Skin of body (tissue), 2 donors: ENCODE results near the gene SCML1. TPM values are rescaled to one million over a fixed set of nuclear protein-coding genes. Genes with fewer than 3 reads are reported as not detected.
"Not testable (repeated sequence)": the region's sequence is repeated elsewhere in the genome, so short reads cannot be mapped to it uniquely, and the experiment has no call there.

Source experiments
- DNase-seq: peaks from one replicate; lab custom pipeline; 2025; lab: John Stamatoyannopoulos, UW
- total RNA-seq: library from RNA; depleted of rRNA; stranded (reverse); fragments of >200 nt; gene quantifications from one replicate; pipeline ENCODE4 v1.2.3, GENCODE V29; 2014

SCML1 gene
- total RNA-seq, 1 donor from 2014 or later = 10.1 TPM

- no peak for DNase-seq
Observed at GRCh38 chrX:17738737-17739535, 1.6 kb downstream of the SCML1 start.

DNA sequence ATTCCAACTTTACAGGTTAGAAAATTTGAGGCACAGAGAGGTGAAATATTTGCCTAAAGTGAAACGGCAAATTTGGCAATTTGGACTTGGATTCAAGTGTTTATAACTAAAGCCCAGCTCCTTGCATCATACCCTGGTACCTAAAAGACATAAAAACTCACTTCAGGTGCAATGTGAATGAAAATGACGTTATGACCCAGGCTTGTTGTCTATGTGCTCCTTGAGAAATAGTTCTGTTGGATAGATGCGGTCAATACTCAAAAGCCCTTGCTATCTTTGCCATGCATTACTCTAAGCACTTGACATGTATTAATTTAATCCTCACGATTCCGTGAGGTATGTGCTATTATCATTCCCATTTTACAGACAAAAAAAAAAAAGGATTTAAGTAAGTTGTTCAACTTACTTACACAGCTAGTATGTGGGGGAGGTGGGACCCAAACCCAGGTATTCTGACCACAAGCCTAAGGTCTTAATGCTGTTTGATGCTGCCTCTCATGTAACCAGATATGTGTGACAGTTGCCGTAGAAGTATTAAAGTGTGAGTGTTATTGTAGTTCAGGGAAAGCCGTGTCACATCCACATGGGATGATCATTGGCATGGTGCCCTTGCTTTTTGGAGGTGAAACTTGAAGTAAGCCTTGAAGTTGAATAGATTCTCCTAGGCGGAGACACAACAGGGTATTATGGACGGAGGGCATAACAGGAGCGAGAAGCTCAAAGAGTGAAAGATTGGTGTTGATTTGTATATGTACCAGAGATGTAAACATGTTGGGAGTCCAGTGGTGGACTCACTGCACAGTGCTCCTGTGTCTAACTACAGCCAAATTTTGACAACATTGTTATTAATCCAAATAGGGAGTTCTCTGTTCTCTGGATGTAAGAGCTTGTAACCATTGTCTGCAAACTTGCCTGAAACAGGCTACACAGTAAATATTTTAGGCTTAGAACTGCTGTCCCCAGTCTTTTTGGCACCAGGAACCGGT is 3.1 kb downstream of the SCML1 start:
- DNase-seq = no peak

DNA sequence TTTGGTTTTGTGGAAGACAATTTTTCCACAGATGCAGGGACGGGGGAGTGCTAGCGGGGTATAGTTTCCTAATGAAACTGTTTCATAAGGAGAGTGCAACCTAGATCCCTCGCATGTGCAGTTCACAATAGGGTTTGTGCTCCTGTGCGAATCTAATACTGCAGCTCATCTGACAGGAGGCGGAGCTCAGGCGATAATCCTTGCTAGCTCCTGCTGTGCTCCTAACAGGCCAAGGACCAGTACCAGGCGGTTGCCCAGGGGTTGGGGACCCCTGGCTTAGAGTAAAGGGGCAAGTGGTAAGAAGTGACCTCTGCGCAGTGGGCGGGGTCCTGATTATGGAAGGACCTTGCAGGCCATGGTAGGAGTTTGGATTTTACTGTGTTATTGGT is 3.8 kb downstream of the SCML1 start:
- DNase-seq = no peak

DNA sequence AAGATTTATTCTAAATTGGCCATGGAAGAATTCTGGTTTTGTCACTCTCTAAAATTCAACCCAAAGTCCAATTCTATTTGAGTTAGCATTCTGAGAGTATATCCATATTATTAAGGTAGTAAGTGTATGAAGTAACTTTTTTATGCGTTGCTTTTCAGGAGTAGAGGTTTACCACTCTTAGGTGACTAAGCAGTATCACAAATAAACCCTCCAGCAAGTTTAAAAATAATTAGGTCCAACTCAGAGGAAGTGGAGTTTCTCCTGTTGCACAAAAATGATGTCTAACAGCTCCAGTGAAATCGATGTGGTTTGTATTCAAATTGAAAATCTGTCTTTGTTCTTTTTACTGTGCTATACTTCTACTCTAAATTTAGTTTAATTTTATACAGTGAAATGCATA is 6.6 kb downstream of the SCML1 start:
- DNase-seq = no peak

DNA sequence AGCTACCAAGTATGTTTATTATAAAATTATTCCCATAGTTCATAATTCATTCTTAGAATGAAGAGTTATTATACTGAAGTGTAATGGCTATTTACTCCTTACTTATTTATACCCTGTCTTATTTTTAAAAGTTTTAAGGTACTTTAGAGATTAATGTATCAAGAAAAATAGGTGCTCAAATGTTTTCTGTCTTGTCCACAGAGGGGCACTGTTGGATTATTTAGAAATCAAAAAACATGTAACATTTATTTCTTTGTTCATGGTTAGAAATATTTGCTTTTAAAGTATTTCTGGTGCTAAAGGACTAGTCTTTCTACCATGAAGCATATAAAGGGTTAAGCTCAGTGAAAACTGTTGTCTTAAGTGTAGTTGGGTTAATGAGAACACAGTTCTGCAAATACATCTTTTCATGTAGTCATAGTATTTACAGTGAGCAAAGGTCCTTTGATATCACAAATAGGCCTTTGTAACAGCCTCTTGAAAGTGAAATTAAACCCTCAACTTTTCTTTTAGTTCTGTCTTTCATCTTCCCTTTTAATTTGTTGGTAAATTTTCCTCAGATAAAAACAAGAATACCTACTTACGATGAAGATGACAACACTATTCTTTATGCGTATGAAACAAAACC is 7.7 kb downstream of the SCML1 start:
- no peak for DNase-seq

GRCh38 chrX:17747692-17748091 is 10.4 kb downstream of the SCML1 start:
- DNase-seq = no peak

DNA sequence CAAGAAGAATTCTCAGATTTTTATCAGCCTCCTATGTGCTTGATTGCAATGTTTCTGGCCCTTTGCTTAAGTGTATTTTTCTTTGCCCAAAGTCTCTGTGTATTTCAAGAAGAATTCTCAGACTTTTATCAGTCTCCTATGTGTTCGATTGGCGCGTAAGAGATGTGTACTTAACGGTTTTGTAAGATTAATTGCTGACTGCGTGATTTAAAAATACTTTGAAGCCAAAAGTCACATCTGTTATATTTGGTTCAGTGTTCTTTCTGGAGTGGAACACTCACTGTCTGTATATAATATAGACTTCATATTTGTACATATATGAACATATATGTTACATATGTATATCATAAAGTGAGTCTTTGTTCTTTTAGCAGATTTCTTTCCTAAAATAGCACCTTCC is 11.4 kb downstream of the SCML1 start:
- DNase-seq = no peak

GRCh38 chrX:17750436-17750835 is 13.1 kb downstream of the SCML1 start:
- DNase-seq = no peak

GRCh38 chrX:17758382-17758781 is 21.1 kb downstream of the SCML1 start:
- no peak for DNase-seq

DNA sequence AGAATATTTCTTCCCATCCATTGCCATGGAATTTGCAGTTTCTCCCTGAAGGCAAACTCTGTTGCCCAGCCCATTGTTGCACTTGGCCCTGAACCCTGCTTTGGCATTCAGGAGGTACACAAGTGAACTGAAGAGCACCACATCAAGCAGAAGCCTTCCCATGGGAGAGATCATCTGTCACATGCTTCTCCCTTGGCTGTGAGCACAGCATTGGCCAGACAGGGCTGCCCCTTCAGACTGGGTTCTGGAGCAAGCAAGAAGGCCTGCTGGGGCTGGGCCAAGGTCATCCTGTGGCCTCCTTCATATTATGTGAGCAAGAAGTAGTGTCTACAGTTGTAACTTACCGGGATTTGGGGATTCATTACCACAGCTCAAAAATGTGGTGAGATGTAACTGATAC is 22.7 kb downstream of the SCML1 start:
- no peak for DNase-seq

- DNase-seq = no peak
Observed at GRCh38 chrX:17767734-17768133, 30.4 kb downstream of the SCML1 start.

DNA sequence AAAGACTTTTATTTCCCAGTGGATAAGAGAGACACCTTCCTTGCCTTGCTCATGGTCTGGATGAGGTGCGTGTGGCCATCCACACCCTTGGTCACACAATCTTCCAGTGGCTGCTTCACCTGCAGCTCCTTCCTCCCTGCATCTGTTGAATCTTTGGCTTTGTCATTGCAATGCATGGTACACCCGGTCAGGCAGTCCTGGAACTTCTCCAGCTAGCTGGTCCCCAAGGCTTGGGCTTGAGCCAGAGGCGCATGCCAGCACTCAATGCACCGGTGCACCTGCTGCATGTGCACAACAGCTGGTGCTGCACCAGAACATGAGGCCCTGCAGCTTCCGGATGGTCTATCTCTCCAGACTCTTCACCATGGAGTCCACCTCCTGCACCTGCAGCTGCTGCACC is 31.7 kb downstream of the SCML1 start:
- DNase-seq = no peak

DNA sequence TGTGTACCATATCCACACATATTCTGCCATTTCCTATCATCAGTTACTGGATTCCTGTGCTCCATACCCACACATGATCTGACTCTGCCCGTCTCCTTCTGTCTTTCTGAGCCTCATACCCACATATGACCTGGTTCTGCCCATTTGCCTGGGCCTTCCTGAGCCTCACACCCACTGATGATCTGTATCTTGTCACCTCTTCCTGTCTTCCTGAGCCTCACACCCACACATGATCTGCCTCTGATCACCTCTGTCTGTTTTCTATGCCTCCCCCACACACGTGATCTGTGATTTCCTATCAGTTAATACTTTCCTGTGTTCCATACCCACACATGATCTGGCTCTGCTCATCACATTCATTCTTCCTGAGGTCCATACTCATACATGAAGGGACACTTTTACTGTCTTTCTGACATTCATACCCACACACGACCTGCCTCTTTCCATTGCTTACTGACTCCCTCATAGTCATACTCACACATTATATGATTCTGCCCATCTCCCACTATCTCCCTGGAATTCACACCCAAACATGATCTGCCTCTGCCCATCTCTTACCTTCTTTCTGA is 32.5 kb downstream of the SCML1 start:
- no peak for DNase-seq

GRCh38 chrX:17773221-17773876 is 36.1 kb downstream of the SCML1 start:
- DNase-seq = no peak

- no peak for DNase-seq
Observed at GRCh38 chrX:17774053-17774452, 36.8 kb downstream of the SCML1 start.

- no peak for DNase-seq
Observed at GRCh38 chrX:17778997-17779396, 41.7 kb downstream of the SCML1 start.

- no peak for DNase-seq
Observed at GRCh38 chrX:17779434-17779833, 42.1 kb downstream of the SCML1 start.

DNA sequence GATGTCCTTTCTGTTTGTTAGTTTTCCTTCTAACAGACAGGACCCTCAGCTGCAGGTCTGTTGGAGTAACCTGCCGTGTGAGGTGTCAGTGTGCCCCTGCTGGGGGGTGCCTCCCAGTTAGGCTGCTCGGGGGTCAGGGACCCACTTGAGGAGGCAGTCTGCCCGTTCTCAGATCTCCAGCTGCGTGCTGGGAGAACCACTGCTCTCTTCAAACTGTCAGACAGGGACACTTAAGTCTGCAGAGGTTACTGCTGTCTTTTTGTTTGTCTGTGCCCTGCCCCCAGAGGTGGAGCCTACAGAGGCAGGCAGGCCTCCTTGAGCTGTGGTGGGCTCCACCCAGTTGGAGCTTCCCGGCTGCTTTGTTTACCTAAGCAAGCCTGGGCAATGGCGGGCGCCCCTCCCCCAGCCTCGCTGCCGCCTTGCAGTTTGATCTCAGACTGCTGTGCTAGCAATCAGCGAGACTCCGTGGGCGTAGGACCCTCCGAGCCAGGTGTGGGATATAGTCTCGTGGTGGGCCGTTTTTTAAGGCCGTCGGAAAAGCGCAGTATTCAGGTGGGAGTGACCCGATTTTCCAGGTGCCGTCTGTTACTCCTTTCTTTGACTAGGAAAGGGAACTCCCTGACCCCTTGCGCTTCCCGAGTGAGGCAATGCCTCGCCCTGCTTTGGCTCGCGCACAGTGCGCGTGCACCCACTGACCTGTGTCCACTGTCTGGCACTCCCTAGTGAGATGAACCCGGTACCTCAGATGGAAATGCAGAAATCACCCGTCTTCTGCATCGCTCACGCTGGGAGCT is 49.5 kb downstream of the SCML1 start:
- not testable (repeated sequence) for DNase-seq

DNA sequence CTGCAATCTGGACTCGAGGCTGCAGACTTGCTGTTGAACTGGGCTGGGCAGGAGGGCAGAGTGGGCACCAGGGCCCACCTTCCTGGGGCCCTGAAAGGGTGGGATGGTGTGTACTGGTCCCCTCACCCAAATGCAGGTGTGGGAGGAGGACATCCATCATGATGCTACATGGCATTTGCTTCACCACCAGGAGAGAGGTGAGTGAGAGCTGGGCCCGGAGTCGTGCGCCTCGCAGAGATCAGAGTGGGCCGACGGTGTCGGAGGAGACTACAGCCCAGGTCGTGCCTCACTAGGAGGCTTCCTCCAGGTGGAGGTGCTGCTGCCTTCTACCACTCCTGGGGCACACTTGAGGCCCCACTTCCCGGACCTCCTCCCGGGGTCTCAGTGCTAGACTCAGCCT is 50.3 kb downstream of the SCML1 start:
- DNase-seq = no peak

DNA sequence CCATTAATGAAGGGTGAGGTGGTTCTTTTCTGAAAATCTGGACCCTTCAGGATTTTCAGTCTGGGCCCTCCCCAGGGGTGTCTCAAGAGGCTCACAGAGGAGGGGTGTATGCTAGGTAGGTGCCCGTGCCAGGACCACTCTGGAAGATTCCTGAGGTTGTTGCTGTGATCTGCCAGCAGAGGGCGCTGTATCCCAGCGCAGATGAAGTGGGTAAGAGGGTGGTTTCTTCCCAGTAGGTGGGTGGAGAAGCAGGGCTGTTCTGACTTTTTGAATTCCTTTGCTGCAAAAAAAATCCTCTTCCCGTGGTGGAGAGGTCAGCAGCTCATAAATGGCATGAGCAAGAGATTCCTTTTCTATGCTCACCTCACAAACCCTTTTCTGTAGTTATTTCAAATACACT is 51.1 kb downstream of the SCML1 start:
- DNase-seq = no peak
